IPS-NIHi7 (cell line): ENCODE results near the gene MACF1.
"Not testable (repeated sequence)": the region's sequence is repeated elsewhere in the genome, so short reads cannot be mapped to it uniquely, and the experiment has no call there.

Experiments
- DNase-seq: peaks from one replicate; pipeline ENCODE4 v3.0.0; 2012; ENCODE audit warnings: mixed read lengths; ENCODE audit errors: extremely low spot score

Gene MACF1, protein sequence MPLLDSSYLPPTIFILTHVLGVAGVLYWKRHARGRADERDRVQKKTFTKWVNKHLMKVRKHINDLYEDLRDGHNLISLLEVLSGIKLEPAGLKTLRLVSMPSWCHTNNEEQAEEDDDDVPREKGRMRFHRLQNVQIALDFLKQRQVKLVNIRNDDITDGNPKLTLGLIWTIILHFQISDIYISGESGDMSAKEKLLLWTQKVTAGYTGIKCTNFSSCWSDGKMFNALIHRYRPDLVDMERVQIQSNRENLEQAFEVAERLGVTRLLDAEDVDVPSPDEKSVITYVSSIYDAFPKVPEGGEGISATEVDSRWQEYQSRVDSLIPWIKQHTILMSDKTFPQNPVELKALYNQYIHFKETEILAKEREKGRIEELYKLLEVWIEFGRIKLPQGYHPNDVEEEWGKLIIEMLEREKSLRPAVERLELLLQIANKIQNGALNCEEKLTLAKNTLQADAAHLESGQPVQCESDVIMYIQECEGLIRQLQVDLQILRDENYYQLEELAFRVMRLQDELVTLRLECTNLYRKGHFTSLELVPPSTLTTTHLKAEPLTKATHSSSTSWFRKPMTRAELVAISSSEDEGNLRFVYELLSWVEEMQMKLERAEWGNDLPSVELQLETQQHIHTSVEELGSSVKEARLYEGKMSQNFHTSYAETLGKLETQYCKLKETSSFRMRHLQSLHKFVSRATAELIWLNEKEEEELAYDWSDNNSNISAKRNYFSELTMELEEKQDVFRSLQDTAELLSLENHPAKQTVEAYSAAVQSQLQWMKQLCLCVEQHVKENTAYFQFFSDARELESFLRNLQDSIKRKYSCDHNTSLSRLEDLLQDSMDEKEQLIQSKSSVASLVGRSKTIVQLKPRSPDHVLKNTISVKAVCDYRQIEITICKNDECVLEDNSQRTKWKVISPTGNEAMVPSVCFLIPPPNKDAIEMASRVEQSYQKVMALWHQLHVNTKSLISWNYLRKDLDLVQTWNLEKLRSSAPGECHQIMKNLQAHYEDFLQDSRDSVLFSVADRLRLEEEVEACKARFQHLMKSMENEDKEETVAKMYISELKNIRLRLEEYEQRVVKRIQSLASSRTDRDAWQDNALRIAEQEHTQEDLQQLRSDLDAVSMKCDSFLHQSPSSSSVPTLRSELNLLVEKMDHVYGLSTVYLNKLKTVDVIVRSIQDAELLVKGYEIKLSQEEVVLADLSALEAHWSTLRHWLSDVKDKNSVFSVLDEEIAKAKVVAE (N-terminal part only)

DNA sequence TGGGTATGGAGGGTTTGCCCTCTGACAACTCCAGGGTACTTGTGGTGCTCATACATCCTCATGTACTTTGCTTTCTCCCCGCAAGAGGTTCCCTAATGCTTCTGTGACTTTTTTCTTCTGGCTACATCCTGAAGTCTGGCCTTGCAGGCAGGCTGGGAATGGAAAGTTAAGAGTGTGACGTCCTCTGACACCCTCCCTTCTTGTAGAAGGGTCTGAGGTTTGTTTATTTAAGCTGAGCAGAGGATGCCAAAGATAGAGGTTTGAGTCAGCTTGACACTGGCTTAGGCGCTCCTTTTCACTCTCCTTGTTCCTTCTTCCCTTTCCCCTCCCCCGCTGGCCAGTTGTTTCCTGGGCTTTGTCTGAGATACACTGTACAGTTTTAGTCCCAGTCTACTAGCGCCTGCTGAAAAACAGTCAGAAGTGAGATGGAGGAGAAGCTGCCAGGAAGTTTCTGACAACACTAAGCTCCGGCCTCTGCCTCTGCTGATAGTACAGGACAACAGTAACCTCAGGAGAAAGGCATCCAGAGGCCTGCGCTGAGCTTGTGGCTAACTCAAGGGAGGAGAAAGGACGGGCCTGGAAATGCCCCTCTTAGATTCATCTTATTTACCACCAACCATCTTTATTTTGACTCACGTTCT lies at the start of gene MACF1:
Gene MACF1, plus strand, starts transcription at position 255 of the 641 bp plus-strand sequence. Its CDS starts 328 bp downstream, at position 583.
- peak; percentile 51 for DNase-seq

- DNase-seq: no peak
These were observed 47.2 kb upstream of the MACF1 start for GRCh38 chr1:39157304-39157703.

DNA sequence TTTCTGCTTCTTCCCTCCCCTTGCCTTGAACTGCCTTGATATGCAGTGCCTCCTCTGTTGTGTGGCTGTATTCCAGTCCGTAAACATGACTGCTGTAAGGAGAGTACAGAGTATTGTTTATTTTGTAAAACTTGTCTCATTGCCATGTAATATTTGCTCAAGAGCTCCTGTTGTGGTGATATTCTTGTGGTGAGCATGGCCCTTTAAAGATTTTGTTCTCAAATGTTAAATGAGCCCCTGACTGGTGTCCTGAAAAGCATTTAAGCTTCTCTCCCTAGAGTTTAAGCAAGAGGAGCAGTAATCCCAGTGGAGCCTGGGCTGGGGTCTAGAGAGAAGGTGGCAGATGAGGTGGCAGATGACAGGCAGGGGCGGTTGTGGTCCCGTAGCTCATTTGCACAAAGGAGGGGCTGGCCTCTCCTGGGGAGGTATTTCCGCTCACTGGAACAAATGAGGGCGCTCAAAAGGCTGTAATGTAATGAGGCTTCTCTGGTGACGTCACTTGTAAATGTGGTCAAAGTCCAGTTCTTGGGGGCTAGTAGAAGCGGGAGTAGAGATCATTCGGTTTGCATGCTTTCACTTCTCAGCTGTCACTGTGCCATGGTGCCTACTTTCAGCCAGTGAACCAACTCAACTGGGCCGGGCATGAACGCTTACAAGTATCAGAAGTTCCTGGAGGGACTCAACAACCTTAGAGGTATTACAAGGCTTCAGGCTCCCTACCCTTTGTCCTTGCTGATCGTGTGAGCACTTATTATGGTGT lies 46.0 kb upstream of the MACF1 start:
- peak; percentile 48 for DNase-seq

- peak; percentile 41 for DNase-seq
These were observed 45.1 kb upstream of the MACF1 start for GRCh38 chr1:39159224-39160036.

DNA sequence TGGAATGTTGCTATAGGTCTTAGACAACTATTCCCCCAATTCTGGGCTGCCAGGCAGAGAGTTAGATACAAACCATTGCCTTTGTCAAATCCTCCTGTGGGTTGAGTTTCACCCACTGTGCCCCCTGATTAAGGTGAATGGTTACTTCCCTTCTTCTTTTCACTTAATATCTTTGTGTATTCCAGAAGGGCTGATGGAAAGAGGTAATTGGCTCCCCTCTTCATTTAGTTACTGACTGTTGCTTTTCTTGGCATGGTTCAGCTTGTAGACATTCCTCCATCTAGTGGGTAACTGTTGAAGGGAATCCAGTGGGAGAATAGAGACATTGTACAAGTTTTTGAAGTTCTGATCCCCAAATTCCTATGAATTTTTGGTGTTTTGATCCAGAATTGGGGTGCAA lies 43.8 kb upstream of the MACF1 start:
- DNase-seq: no peak

- not testable (repeated sequence) for DNase-seq
These were observed 42.7 kb upstream of the MACF1 start for GRCh38 chr1:39161811-39162210.

DNA sequence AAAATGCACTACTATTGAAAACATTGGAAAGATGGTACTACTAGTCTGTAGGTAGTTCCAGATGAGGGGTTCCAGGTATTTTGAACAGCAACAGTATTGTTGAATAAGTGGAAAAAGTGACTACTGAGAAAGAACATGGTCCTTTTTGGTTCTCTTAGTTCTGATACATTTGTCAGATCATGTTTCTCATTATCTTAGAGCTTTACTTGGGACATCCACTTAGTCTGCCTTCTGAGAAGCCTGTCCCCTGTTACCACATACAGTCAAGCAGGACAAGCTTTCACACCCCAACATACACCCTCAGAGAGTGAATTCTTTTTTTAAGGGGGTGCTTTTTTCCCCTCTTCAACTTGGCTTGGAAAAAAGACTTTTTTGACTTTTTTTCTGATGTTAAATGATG lies 41.0 kb upstream of the MACF1 start:
- DNase-seq: no peak

- DNase-seq: no peak
These were observed 40.2 kb upstream of the MACF1 start for GRCh38 chr1:39164256-39164655.

GRCh38 chr1:39165049-39165448 lies 39.4 kb upstream of the MACF1 start:
- DNase-seq: no peak

GRCh38 chr1:39165488-39165887 lies 39.0 kb upstream of the MACF1 start:
- no peak for DNase-seq

DNA sequence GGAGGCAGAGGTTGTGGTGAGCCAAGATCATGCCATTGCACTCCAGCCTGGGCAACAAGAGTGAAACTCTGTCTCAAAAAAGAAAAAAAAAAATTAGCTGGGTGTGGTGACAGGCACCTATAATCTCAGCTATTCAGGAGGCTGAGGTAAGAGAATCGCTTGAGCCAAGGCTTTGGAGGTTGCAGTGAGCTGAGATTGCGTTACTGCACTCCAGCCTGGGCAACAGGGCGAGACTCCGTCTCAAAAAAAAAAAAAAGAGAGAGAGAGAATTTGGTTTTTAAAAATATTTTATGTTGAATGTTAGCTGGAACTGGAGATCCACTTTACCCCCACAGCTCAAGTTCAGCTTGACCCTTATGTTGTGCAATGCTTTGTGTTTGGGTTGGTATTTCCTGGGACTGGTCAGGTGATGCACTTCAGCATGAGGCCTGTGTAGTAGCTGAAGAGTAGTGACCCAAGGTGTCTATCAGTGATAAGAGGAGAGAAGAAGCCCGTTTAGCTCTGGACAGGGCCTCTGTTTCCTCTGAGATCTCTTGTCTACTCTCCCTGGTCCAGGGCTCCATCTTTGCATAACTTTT lies 36.8 kb upstream of the MACF1 start:
- no peak for DNase-seq

GRCh38 chr1:39168301-39169080 lies 36.0 kb upstream of the MACF1 start:
- DNase-seq: no peak

- DNase-seq: peak; percentile 57
These were observed 33.5 kb upstream of the MACF1 start for GRCh38 chr1:39170731-39171667.

GRCh38 chr1:39173119-39173994 lies 31.1 kb upstream of the MACF1 start:
- DNase-seq: no peak

DNA sequence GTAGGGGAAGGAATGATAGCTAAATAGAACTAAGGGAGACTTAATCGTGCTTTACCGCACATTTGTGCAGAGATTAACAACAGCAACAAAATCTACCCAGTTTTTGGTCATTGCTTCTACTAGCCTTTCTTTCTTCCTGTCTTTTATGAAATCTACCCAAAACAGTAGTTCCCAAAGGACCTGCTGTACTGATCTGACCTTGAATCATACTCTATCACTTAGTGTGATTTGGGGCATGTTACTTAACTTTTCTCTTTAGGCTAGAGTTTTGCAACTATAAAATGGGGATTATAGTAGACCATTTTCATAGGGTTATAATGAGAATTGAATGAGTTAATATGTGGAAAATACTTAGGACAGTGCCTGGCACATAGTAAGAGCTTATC lies 30.5 kb upstream of the MACF1 start:
- DNase-seq: no peak

DNA sequence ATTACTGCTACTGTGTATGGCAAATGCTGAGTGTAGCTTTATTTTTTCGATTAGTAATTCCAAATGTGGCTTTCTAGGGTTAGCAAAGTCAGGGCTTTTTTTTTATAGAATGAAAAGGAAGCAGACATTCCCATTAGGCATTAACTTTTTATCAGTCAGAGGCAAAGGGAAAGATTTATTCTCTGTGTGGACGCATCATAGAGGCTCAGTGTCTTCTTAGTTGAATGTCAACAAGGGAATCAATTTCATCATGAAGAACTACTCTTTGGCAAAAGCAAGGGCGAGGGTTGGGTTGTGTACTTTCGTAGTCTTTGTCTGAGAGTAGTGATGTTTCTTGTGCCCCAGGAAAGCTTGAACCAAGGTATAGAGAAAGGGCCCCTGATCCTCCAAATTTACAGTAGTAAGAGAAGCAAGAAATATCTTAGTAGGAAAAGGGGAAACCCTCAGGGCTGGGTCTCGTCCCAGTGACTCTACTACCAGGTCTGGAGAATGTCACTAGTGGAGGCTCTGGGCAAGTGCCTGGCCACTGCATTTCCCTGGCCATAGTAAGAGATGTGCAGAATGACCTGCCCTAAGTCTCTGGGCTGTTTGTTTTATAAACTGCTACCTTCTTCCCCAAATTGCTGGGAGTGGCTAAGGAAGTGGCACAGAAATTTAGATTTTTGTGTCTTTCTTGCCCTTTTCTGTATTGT lies 30.0 kb upstream of the MACF1 start:
- no peak for DNase-seq
